GF-D8 (cell line): ENCODE results near the gene PTPDC1.

ENCODE experiments used
- DNase-seq: peaks from one replicate; lab custom pipeline; 2025; lab: John Stamatoyannopoulos, UW

PTPDC1 gene

DNA sequence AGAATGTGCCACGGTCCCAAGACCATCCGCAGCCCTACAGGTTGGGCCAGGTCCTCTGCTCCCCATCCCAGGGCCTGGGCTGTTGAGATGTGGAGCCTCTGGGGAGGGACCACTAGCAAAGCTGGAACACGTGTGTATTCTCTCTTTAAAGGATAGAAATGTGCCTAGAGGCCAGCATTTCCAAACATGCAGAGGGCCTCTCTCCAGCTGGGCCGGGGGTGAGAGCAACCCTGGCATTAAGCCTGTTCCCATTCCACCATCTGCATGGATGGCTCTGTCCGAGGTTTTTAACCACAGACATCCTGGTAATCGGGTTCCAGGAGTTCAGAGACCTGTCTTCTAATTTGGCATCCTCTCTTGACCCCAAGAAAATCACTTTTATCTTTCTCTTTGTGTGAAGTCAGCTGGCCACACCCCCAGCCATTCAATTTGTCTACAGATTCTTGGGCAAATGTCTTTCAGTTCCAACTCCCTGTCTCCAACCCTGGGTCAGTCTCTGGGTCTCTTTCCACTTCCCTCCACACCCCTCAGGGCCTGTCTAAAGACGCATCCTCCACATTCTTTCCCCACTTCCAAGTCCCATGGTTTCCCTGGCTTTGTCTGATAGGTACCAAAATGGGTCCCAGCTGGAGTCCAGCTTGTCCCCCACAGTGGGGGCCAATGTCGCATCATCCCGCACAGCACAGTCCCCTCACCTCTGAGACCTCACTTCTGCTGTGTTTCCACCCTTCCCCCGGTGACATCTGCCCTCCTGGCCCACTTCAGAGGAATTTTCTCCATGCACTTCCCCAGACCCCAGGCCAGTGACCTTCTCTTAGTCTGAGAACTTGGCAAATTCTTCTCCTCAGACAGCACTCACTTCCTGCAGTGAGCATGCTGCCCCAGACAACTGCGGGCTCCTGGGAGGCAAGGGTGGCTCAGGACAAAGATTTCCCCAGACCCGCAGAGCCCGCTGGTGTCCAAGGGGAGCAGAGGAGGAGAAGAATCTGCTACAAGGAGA is 56.8 kb downstream of the PTPDC1 start:
- no peak for DNase-seq

DNA sequence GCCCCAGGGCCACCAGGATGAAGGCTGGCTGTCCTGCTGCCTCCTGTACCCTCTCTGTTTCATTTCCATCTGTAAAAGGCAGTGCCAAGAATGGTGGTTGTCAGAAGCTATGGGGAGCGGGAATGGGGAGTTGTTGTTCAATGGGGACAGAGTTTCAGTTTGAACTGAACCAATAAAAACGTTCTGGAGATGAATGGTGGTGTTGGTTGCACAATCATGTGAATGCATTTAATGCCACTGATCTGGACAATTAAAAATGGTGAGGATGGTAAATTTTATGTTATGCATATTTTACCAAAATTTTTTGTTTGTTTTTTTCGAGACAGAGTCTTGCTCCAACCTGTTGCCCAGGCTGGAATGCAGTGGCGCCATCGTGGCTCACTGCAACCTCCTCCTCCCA is 58.1 kb downstream of the PTPDC1 start:
- DNase-seq, result no peak

DNA sequence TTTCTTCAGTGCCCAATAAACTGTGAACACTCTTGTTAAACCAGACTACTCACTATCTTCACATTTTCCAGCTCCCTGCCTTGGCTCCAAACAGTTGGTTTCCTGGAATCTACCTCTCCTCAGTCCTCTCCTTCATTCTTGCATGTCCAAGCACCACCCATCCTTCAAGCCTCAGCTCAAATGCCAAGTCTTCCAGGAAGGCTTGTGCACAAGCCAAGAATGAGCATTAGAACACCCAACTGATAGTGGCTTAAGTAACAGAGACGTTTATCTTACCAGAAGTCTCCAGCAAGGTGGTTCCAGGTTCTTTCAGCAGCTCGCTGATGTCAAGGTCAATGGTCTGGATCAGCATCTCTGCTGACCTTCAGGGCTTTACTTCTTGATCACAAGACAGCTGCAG is 60.1 kb downstream of the PTPDC1 start:
- DNase-seq, result no peak

- no peak for DNase-seq
Measured at GRCh38 chr9:94145640-94146039, 61.4 kb downstream of the PTPDC1 start.

- DNase-seq, result no peak
Measured at GRCh38 chr9:94147776-94148175, 63.5 kb downstream of the PTPDC1 start.

GRCh38 chr9:94148419-94148818 is 64.2 kb downstream of the PTPDC1 start:
- DNase-seq, result no peak

- no peak for DNase-seq
Measured at GRCh38 chr9:94149696-94150095, 65.4 kb downstream of the PTPDC1 start.

DNA sequence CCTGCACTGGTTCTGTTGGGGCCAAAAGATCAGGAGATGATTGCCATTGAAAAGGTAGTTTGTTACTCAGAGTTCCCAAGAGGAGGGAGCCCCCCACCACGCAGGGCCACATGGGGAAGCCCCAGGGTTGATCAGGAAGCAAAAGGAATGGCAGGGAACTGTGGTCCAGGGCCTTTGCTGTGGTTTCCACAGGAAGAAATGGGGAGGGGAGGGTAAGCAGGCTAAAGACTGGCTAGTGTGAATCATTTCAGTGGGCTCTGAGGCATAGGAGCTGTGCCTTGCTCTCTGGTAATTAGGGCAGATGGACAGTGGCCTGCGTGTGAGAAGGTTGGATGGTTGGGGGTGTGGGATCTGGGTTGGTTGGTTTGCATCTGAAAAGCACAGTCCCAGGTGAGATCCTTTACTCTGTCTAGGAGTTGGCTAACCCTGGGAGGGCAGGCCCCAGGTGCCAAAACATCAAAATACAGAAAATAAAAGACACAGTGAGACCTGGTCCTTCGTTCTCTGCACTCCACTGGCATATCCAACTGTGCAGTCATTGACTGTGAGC is 66.1 kb downstream of the PTPDC1 start:
- DNase-seq, result no peak

DNA sequence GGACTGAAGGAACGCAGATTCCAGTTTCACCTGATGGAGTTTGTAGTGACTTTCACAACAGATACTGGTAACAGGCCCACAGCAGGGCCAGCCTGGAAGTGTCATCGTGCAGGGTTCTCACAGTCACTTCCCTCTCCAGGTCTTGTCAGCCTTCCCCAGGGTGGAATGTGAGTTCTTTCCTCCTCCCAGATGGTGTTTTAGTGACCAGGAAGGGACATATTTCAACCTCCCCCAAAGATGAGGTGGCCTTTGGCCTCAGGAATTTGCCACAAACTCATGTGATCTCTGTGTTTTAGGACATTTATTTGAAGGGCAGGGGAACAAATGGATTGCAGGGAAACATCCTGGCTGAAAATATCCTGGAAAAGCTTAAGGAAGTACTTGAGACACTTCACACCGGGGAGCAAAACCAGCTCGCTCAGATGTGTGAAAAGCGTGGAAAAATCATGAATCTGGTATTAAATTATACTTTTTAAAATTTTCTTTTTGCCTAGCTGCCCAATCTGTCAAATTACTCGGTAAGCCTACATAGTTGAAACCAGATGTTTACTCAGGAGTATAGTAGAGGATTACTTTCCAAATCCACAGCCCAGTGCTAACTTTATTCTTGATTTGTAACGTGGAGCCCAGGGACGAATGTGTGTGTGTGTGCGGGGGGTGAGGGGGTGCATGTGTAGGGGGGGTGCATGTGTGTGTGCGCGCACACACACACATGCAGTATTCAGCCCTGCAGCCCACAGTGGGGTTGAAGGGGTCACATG is 66.8 kb downstream of the PTPDC1 start:
- no peak for DNase-seq

GRCh38 chr9:94153905-94154304 is 69.6 kb downstream of the PTPDC1 start:
- DNase-seq, result no peak

DNA sequence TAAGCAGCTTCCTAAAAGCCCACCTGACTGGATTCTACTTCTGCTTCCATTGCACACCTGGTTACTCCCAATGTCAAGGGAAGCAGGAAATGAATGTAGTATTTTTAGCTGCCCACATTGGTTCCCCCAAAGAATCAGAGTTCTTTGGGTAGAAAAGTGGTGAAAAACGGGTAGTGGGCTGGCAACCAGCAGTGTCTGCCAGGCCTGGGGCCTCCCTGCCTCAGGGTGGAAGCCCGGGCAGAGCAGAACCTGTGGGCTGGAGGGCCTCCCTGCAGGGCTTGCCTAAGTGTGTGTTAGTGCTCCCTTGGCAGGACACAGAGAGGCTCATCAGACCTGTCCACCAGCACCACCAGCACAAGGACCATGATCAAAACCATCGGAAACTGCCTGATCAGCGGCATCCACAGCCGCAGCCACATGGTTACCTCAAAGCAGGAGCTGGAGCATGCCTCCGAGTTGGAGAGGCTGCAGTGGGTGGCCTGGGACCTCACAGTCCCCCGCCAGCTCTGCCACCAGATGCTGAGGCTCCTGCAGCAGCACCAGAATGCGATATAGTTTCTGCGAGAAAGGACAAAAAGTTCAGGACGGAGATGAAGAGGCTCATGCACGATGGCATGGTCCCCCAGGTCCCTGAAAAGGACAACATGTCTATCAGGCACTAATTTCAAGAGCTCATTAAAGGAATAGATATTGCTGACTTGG is 72.2 kb downstream of the PTPDC1 start:
- no peak for DNase-seq

- peak; percentile 79 for DNase-seq
Measured at GRCh38 chr9:94157050-94157801, 73.0 kb downstream of the PTPDC1 start.
